Stimulated activated CD4-positive, alpha-beta T cell treated with anti-CD3 and anti-CD28 coated beads, Interleukin-12 subunit alpha, Interleukin-12 subunit beta, amount 100 ng/mL, for 24 hours (primary cell): ENCODE results near the gene AUTS2.

ENCODE experiments used
- DNase-seq, 2 experiments: peaks; one replicate each; pipeline ENCODE4 v3.0.0-alpha.2; 2020; ENCODE audit warnings: low read depth in 2 of 2

Gene AUTS2

DNA sequence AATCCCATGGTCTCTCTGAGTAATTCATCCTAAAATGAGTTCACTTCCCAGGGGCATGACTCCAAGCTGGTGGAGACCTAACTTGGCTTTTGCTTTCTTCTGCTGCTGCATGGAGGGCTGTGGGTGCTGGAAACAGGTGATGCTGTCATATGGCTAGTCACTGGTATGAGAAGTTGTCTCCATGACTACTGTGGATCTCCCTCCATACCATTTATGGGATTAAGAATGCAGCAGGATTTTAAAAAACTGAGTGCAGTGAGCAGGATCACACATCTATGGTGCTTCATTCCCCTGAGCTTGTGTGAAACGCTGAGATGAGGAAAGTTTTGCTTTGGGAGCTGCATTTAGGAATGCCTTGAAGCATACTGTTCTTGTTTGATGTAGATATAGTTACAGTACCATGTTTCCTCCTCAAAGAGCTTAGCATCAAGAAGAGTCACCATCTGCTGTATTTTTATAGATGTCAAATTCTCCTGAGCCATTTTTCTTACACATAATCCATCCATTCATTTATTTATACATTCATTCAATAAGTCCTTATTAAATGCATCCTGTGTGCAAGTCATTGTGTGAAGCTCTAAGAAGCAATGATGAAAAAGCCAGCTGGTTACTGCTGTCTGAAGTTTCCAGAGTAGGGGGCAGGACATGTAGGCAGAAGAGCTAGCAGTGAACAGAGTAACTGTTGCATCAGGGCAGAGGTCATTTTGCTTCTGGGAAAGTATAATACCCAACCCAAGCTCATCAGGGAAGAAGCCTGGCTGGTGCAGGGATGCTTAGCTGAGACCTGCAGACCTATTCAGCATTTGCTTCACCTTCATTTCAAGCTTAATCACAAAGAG, 534.8 kb downstream of the AUTS2 start:
- no peak for DNase-seq

DNA sequence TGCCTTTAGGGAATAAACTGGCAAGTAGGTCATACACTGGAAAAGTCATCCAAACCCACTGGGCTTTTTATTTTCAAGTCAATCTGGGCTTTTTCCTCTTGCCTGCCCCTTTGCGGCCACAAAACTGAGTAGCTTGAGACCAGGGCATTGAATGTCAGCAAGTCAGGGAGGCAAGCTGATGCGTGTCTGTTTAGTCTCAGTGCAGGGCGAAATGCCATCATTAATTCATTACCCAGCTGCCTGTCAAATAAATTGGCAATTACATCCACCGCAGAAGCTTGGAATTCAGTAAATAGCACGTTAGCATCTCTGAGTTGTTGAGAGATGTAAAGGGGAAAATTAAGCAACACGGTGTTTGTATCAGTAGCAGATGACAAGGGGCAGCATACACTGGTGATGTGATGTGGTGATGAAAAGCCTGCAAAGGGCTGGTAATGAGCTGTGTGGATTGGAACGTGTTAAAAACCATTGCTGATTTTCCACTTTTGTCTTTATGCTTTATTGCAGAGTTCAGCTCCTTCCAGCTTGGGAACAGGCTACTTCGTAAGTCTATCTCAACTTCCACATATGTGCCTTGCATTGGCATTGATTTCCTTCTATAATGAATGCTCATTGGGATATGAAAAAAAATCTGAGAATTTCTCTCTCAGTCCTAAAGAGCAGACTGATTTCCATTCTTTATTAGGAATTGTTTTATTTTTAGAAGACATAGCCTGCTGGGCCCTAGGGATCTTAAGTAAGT, 535.9 kb downstream of the AUTS2 start:
- no peak for DNase-seq

DNA sequence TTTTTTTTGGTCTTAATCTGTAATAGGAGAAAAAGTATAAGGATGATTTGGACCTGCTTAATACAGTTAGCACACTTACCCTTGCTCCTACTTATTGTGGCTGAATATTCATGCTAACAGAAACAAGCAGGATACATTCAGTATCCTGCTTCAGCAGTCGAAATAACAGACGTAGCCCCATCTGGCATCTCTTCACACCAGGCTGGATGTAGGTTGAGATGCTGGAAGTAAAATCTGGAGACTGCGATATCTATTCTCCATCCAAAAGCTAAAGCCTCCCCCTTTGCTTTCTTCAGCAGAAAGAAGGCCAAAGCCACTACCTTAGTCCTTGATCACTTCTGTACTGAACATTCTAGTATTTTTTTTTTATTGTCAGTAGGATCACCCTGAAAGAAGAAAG, 537.4 kb downstream of the AUTS2 start:
- DNase-seq = no peak

DNA sequence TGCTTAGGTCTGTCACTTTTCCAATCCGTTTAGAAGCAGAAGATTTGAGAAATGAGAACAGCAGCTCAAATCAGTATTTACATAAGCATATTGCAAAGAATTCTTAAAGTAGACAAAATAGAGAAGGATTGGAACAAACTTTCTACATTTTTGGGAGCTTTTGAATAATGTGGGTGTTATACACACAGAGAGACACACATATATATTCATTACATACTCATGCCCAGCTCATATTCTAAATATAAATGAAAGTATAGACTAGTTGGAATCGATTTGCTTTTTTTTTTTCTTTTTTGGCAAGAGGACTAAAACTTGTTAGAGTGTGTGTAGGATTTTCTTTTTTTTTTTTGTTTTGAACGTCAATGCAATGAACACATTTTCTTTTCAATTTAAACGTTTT, 538.9 kb downstream of the AUTS2 start:
- DNase-seq = no peak

DNA sequence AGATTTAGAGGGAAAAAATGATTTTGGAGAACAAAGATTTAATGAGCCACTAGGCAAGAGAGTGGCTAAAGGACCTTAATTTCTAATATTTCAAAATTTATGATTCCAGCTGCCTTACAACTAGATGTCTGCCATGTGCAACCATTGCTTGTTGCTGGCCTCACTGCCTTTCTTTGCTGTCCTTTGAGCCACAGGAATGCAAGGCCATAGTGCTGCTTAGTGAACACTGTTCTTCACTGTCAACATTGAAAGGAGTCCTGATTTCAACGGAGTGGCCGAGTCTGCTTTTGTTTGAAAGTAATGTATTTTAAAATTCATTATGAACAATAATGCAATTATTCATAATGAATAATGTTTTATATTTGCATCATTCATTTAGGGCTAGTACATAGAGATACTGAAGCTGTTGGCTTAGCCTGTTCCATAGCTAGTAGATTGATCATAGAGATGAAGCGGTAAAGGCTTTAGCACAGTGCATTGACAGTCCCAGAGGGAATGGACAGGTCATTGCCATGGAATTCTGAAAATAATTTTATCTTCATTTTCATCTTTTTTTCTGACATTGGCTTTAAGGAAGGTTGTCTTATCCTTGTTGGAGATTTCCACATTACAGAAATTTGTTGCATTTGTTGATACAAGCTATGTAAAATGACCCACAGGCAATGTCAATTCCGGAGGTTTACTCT, 544.1 kb downstream of the AUTS2 start:
- DNase-seq = no peak

DNA sequence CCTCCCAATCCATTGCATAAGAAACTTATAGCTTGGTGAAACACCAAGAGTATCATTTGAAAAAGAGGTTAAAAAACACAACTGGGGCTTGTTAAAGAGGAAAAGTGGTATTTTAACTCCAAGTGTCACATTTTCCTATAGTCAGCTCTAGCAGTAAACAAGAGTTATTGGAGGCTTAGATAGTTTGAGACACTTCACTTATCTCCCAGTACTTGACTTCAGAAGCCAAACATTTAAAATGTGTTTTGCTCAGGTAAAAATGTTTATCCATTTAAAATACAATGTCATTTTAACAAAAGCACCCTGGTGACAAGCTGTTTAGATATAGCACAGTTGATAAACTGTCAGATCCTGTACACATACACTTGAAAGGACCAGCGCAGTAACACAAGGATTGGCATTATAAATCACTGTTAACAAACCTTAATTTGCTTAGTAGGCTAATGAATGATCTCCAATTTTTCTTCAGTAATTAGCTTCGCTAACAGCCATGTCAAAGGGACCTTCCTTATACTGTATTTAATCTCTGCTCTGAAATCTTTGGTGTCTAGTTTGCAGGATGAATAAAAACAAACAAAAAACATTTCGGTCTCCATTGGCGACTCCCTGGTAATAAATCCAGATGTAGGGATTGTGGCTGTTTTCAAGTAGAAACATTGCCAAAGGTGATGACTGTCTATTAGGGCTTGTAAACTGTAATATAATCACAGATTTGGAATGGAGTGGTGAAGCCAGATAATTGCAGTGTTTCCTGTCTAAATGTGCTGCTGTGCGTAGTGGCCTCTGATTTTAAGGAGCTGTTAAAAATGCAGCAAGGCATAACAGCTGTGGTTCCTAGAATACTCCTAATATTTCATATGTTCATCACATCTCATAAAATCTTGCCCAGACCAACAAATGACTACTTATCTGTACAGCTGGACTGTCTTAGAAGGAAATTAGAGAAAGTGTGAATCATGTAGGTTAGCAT, 545.1 kb downstream of the AUTS2 start:
- DNase-seq = no peak

DNA sequence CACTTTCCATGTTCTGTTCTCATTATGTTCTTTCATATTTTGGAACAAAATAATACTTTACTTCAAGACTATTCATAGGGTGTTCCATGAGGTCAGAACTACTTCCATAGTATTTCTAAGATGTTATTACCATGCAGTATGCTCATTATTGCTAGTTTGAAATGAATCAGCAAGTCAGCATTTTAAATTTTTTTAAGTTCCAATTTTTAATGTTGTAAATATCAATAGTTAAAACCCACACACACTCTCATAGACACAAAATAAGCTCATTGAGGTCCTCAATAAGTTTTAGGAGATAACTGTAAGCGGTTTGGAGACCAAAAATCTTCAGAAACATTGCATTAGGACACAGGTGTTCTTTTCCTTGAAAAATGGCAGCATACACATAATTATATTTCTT, 550.7 kb downstream of the AUTS2 start:
- DNase-seq = no peak

DNA sequence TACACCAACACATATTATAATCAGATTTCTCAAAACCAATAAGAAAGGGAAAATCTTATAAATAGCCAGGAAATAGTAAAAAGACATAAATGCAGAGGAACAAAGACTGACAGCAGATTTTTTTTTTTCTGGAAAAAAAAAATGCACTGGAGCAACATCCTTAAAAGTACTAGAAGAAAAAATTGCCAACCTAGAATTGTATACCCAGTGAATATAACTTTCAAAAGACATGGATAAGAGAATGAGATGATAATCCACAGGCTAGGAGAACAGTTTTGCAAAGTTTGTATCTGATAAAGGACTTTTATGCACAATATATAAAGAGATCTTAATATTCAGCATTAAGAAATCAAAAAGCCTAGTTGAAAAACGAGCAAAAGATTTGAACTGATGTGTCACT, 554.0 kb downstream of the AUTS2 start:
- no peak for DNase-seq

DNA sequence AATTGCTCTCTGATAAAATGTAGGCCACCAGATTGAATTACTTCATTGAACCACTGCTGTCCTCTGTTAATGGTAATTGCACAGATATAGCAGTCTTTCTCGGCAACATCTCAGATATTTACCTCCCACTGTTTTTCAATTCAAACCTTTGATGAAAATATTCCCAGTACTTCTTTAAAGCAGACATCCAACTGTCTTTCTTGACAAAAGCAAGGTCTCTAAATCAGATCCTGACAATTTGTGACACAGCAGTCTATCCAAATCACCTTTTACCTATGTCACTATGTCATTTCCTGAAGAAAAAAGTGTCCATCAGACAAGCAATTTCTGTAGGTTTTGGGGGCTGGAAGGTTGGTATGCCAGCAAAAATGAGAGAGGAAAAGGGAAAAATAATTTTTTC, 555.7 kb downstream of the AUTS2 start:
- no peak for DNase-seq

DNA sequence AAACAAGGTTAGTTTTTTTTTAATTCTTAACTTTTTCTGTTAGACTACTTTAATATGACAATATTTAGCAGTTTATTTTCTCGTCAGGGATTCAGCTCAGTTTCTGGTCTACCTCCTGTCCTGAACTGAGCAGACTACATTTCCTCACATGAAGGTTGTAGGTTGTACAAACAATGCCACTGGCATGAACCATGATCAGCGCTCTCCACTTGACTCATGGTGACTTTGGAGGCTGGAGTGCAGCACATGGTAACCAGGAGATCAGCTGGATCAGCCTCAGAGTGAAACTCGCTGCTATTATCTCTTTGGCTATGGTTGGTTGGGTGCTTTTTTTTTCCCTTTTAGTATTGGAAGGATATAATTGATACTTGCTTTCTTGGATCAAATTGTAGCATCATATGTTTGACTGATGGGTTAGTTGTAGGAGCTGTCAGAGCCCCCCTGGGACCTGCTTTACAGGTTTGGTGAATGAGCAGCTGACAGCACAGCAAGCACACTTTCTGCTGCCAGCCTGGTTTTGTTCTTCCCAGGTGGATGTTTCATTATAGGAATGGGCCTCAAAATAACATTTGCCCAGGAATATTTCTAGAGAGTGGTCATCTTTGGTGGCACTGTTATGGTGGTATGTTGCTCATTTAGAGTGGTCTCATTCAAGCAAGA, 556.4 kb downstream of the AUTS2 start:
- DNase-seq = no peak

DNA sequence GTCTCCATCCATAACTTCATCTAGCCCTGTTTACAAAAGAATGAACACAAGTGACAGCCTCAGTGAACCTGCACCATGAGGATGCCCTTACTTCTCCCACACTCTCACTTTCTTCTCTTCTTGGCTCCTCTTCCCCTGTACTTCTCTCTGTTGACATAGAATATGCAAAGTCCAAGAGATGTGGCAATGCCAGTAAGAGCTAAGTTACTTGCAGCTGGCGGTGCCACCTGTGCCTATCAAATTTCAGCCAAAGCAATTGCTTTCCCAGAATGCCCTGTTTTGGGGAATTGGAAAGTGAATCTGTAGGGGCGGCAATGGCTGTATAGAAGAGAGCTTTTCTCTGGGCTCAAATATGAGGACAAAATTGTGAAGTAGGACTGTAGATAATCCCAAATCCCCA, 557.8 kb downstream of the AUTS2 start:
- DNase-seq = no peak

DNA sequence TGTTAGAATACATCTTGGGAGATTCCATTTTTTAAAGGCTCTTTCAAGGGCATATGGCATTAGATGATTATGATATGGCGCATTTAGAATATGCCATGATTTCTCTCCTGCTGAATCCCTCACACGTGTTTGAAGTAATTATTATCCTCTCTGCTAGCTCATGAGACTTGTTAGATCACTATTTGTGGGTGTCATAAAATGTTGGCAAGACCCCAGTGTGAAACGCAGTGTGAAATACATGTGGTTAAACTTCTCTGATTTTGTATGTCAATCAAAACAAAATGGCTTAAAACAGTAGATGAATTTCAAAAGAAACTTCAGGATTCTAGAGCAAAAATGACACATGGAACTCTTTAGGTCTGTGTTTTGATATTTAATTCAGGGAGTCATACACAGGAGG, 560.8 kb downstream of the AUTS2 start:
- no peak for DNase-seq

DNA sequence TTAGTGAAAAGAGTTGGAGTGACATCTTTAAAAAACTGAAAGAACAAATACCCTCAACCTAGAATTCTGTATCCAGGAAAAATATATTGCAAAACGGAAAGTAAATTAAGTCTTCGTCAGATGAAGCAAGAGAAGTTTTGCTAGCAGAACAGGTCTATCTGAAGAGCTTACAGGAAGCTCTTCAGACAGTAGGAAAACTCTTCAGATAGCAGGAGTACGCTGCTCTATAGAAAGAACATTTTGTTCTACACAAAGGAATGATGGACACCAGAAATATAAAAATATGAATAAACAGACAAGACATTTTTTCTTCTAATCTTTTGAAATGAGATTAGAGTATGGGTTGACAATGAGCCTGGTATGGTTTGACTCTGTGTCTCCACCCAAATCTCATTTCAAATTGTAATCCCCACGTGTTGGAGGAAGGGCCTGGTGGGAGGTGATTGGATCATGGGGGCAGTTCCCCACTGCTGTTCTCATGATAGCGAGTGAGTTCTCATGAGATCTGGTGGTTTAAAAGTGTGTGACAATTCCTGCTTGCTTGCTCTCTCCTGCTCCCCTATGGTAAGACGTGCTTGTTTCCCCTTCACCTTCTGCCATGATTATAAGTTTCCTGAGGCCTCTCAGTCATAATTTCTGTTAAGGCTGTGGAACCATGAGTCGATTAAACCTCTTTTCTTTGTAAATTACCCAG, 567.3 kb downstream of the AUTS2 start:
- no peak for DNase-seq

DNA sequence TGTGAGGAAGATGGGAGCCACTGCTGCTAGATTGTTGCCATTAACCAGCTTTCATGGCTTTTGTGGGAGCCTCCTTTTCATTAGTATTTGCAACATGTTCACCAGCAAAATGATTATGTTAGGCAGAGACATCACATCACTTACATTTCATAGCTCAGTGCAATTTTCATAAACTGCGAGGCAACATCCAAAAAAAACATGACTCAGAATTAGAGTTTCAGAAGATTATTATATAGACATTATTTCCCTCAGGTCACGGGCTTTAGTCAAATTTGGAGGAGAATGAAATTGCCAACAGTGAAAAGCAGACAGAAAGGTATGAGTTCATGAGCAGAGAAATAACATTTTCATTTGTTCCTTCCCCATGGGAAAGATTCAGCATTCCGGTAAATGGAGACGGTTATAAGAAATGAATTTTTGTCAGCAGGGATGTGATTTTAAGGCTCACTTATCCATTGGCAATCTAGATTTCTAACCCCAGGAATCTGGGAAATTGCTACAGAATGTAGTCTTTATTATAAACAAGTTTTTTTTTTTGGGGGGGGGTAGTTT, 573.2 kb downstream of the AUTS2 start:
- DNase-seq = no peak

DNA sequence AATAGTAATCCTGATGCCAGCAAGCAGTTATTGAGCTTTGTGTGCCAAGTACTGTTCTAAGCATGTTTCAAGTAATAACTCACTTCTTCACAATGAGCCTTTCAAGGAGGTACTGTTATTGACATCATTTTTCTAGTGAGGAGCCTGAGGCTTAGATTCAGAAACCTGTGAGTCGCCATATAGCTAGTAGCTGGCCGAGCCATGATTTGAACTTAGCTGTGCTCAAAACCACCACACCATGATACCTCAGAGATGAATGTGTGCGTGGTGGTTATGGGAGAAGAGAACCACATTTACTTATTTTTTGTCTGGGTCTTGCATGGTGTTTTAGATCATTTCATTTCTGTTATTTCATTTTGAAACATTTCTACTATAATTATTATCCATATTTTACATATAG, 578.9 kb downstream of the AUTS2 start:
- no peak for DNase-seq

DNA sequence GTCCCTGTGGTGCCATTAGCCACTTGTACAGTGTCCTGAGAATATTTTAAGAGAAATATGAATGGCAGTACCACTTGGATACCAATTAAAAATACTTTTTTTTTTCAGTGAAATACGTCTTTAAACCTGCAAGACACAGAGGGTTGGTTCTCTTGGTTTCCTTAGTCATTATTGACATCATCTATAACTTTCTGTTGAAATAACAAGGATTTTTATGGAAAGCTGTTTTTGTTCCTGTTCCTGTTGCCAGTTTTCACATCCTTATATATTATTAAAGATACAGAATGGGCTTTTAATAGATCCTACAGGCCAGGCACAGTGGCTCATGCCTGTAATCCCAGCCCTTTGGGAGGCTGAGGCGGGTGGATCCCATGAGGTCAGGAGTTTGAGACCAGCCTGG, 579.9 kb downstream of the AUTS2 start:
- DNase-seq = no peak

DNA sequence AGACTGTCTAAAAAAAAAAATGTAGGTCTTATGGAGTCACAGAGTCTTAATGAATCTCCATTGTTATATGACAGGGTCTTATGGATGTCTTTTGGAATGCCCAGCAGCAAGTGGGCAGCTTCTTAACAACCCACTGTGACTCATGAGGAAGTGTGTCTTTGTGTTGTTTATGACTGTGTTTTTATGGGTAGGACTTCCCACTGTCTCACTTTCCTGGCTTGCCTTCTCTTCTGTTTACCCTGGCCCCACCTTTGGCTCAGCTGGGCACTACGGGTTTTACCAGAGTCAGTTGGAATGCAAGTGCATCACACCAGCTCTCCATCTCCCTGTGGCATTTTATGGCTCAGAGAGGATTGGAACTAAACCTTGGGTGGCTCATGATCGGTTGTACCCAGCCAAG, 580.5 kb downstream of the AUTS2 start:
- no peak for DNase-seq

DNA sequence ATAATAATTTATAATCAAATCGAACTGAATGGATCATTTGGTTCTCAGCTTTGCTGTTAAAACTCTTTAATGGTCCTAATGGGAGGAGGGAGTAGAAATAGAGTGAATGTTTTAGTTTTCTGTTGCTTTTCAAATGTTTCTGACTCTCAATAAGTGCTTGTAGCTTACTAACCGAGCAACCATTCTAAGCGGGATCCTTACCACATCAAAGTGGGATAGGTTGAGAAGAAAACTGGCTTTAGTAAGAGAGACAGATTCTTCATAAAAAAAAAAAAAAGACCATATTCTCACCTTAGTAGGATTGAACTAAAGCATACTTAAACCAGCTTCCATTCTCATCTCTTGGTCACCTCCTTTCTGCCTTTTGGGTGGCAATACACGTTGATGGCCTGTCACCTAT, 584.2 kb downstream of the AUTS2 start:
- DNase-seq = no peak

DNA sequence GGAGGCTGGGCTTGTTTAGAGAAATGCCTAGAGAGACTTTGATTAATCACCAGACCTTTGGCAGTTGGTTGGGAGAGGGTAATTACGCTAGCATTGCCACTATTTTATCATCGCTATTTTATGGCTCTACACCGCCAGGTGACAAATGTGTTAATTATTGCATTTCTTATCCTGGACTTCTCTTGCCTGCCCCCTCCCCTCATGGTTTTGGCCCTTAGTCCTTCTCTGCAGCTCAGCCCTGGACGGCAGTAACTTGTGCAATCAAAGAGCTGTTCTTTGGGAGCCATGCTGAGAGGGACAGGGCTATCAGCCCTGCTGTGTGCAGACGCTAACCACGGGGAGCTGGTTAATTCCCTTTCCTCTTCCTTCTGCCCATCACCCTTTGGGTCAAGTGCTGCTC, 585.0 kb downstream of the AUTS2 start:
- DNase-seq = no peak
